GM12875 (cell line): ENCODE results near the gene MXRA7.
"Not testable (repeated sequence)": the region's sequence is repeated elsewhere in the genome, so short reads cannot be mapped to it uniquely, and the experiment has no call there.

Source experiments
- H3K4me3 ChIP-seq: one replicate; pipeline ENCODE4 v1.5.1; 2011; ENCODE audit warnings: low read depth, low read length, control low read depth
- TF ChIP-seq, protein P1 (sequence below): IDR thresholded peaks from 2 replicates; pipeline ENCODE4 v1.5.1; 2011; ENCODE audit warnings: low read depth, mild to moderate bottlenecking, control low read depth, inconsistent platforms, low read length, moderate library complexity, borderline replicate concordance; ENCODE audit not compliant: insufficient read depth

Gene MXRA7

DNA sequence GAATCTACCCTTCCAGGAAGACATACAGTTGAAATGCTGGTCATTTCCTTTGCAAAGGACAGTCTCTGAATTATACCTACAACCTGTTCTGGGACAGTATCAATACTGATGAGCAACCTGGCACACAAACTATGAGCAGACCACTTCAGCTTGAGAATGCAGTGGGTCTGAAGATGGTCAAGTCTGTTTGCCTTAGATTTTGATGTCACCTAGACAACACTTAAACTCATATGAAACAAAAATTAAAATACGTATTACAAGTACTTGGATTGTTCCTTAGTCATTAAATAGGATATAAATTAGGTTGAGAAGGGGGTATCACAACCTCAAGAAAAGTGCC, 22.8 kb upstream of the MXRA7 start:
- TF ChIP-seq, protein P1, sequence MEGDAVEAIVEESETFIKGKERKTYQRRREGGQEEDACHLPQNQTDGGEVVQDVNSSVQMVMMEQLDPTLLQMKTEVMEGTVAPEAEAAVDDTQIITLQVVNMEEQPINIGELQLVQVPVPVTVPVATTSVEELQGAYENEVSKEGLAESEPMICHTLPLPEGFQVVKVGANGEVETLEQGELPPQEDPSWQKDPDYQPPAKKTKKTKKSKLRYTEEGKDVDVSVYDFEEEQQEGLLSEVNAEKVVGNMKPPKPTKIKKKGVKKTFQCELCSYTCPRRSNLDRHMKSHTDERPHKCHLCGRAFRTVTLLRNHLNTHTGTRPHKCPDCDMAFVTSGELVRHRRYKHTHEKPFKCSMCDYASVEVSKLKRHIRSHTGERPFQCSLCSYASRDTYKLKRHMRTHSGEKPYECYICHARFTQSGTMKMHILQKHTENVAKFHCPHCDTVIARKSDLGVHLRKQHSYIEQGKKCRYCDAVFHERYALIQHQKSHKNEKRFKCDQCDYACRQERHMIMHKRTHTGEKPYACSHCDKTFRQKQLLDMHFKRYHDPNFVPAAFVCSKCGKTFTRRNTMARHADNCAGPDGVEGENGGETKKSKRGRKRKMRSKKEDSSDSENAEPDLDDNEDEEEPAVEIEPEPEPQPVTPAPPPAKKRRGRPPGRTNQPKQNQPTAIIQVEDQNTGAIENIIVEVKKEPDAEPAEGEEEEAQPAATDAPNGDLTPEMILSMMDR: no peak
- H3K4me3 ChIP-seq: no peak overlapping the region

DNA sequence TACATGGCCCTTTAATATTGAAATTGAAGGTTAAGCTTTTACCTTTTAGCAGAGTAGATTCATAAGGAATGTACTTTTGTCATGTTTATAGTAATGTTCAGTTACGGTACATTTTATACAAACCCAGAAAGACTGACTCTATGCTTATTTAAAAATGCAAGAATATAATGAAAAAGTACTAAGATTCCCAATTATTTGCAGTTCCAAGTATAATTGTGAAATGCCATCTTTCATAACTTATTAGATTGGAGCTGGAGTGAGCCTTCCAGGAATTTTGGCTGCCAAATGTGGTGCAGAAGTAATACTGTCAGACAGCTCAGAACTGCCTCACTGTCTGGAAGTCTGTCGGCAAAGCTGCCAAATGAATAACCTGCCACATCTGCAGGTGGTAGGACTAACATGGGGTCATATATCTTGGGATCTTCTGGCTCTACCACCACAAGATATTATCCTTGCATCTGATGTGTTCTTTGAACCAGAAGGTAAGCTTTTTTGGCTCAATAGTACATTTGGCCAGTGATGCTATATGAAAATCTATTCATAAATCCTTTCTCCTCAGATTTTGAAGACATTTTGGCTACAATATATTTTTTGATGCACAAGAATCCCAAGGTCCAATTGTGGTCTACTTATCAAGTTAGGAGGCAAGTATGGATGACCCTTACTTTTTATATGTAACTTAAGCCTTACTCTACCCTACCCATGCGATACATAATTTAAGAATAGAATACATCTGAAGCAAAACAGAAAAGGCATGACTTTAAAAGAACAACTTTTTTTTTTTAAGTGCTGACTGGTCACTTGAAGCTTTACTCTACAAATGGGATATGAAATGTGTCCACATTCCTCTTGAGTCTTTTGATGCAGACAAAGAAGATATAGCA, 22.2 kb upstream of the MXRA7 start:
- TF ChIP-seq, protein P1: no peak
- no peak overlapping the region for H3K4me3 ChIP-seq

DNA sequence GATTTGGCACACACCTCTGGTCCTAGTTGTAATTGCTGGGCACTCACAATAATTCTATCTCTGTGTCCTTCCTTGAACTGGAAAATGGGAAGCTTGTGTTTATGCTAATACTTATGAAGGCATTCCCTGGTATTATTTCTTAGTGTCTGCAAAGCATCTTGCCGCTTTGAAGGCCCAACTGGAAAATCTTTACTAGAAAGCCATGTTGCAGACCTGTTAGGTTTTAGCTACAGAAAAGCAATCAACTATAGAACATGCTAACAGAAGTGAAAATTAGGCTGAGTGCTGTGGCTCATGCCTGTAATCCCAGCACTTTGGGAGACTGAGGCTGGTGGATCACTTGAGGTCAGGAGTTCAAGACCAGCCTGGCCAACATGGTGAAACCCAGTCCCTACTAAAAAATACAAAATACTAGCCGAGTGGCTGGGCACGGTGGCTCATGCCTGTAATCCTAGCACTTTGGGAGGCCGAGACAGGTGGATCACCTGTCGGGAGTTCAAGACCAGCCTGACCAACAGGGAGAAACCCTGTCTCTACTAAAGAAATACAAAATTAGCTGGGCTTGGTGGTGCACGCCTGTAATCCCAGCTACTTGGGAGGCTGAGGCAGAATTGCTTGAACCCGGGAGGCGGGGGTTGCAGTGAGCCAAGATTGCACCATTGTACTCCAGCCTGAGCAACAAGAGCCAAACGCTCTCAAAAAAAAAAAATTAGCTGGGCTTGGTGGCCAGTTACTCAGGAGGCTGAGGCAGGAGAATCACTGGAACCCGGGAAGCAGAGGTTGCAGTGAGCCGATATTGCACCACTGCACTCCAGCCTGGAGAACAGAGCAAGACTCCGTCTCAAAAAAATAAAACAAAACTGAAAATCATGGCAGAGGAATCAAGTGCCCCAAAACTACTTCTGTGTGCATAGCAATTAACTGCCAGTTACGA, 21.3 kb upstream of the MXRA7 start:
- H3K4me3 ChIP-seq: not testable (repeated sequence)

DNA sequence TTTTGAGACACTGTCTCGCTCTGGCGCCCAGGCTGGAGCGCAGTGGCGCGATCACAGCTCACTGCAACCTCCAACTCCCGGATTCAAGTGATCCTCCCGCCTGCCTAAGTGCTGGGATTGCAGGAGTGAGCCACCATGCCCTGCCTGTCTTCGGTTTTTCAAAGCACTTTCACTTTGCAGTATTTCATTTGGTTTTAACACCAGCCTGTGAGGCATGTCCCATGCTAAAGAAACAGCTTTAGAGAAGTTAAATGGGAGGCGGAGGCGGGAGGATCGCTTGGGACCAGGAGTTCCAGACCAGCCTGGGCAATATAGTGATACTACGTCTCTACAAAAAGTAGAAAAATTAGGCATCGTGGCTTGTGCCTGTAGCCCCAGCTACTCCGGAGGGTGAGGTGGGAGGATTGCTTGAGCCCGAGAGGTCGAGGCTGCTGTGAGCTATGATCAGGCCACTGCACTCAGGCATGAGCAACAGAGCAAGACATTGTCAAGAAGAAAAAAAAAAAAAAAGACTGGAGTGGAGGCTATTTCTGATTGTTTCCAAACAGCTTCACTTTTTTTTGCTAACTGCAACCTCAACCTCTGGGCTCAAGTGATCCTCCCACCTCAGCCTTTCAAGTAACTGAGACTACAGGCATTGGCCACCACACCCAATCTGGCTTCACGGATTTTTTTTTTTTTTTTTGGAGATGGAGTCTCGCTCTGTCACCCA, 17.1 kb upstream of the MXRA7 start:
- TF ChIP-seq, protein P1: no peak
- peak overlapping the region; percentile 80 for H3K4me3 ChIP-seq

DNA sequence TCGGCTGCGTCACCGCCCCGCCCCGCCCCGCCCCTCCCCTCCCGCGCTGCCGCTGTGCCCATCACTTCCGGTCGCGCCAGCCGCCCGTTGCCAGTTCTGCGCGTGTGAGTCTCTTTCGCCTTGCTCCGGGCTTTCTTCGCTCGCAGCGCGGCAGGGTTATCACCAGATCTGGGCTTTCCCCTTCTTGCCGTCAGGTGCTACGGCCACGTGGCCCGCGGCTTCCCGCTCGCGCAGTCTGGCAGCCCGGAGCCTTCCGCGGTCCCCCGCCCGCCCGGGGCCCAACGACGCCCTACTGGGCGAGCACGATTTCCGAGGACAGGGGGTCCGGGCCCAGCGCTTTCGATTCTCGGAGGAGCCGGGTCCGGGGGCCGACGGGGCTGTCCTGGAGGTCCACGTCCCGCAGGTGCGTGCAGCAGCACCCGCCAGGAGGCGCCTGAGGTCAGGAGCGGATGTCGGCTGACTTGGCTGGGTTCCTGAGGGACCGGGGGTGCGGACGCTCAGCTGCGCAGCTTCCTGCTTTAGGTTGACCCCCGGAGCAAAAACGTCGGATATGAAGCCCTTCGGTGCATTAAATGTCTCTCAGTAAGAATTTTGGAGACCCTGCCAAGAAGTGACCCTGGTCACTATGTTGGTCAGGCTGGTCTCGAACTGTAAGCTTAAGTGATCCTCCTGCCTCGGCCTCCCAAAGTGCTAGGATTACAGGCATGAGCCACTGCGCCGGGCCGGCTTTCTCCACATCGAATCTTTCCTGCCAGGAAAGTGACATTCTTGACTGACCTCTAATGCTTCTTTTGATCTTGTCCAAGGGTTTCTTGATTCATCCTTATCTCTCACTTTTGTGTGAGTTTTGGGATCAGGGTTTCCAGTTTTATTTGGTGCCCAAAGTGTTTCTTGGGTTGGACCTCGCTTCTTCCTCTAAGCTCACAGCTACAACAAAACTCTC, 16.3 kb upstream of the MXRA7 start, which contains the start of gene METTL23:
TSS of gene METTL23 (plus strand) at position 64 of the 943 bp plus-strand sequence. CDS start 2,872 bp downstream, outside the sequence.
- peak within 1 kb of the TSS; percentile 80 for H3K4me3 ChIP-seq
- TF ChIP-seq, protein P1: peak; percentile 83

DNA sequence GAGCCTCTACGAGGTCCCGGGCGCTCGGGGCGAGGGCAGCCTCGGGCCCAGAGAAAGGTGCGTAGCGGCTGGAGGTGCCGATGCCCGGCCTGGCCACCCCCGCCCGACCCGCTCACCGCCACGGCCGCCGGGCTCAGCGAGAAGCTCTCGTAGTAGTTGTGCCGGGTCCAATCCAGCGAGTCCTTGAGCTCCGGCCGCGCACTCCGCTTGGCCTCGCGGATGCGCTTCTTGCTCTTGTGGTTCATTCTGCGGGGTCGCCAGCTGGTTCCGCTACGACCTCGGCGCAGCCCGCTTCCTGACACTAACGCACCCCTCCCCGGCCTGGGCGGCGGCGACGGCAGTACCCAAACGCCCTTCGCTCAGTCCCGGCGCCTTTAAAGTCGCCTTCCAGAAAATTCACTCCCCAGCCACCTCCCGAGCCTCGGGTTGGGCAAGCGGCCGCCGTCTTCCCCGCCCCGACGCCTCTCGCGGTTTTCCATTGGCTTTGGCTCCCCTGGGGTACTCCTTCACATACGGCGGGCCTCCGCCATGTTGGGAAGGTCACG, 15.5 kb upstream of the MXRA7 start, which contains the start of gene JMJD6:
TSS of gene JMJD6 (minus strand) at position 376 of the 545 bp plus-strand sequence. CDS start at position 245, 131 bp downstream.
- peak within 1 kb of the TSS; percentile 80 for H3K4me3 ChIP-seq

More for the DNA sequence above, 15.5 kb upstream of the MXRA7 start, which contains the start of gene JMJD6:
- TF ChIP-seq, protein P1: no peak
